Fibroblast of lung (primary cell): Measurements from ENCODE around the gene SORD. TPM values are rescaled to one million over a fixed set of nuclear protein-coding genes. Genes with fewer than 3 reads are reported as not detected.

ENCODE experiments used
- DNase-seq, 2 donors: peaks; one replicate each; pipeline versions ENCODE4 v3.0.0 to v3.0.0-alpha.2; 2010; ENCODE audit warnings: low read depth in 2 of 2
- H2AFZ ChIP-seq: 2 replicates; pipeline ENCODE4 v1.5.1; 2012; ENCODE audit warnings: low read length, control low read depth, inconsistent platforms
- H3K27ac ChIP-seq: 2 replicates; pipeline ENCODE4 v1.5.1; 2011; ENCODE audit warnings: low read length, control low read depth; ENCODE audit not compliant: insufficient read depth
- H3K27me3 ChIP-seq: 2 replicates; pipeline ENCODE4 v1.5.1; 2011; ENCODE audit warnings: mild to moderate bottlenecking, low read length; ENCODE audit not compliant: control insufficient read depth, insufficient read depth
- H3K36me3 ChIP-seq: 2 replicates; pipeline ENCODE4 v1.5.1; 2011; ENCODE audit warnings: low read length; ENCODE audit not compliant: control insufficient read depth, insufficient read depth
- H3K4me1 ChIP-seq: 2 replicates; pipeline ENCODE4 v1.5.1; 2011; ENCODE audit warnings: low read length; ENCODE audit not compliant: control insufficient read depth, insufficient read depth; ENCODE audit errors: extremely low read depth
- H3K4me2 ChIP-seq: 2 replicates; pipeline ENCODE4 v1.5.1; 2011; ENCODE audit warnings: low read length, control low read depth; ENCODE audit not compliant: insufficient read depth; ENCODE audit errors: extremely low read depth
- H3K4me3 ChIP-seq, 4 experiments: fragments of 200-600 bp in 1 of 4; sonication (generic) in 1 of 4; replicated peaks in 1 of 4; 2 replicates each; pipeline ENCODE4 v1.5.1; 2011 to 2016; ENCODE audit warnings: low read length in 4 of 4, low read depth in 3 of 4, mild to moderate bottlenecking in 3 of 4, control low read depth in 2 of 4, inconsistent platforms in 1 of 4, mixed read lengths in 1 of 4; ENCODE audit not compliant: insufficient read depth in 1 of 4; ENCODE audit errors: control extremely low read depth in 1 of 4
- H3K79me2 ChIP-seq: 2 replicates; pipeline ENCODE4 v1.5.1; 2012; ENCODE audit warnings: mild to moderate bottlenecking, low read length, inconsistent platforms; ENCODE audit not compliant: control insufficient read depth, insufficient read depth
- H3K9ac ChIP-seq: 2 replicates; pipeline ENCODE4 v1.5.1; 2011; ENCODE audit warnings: mild to moderate bottlenecking, low read length, control low read depth; ENCODE audit not compliant: insufficient read depth
- H3K9me3 ChIP-seq: 2 replicates; pipeline ENCODE4 v1.5.1; 2012; ENCODE audit warnings: low read depth, low read length; ENCODE audit not compliant: control insufficient read depth, insufficient read depth
- H4K20me1 ChIP-seq: 2 replicates; pipeline ENCODE4 v1.5.1; 2011; ENCODE audit warnings: low read length; ENCODE audit not compliant: control insufficient read depth, insufficient read depth; ENCODE audit errors: extremely low read depth
- CTCF ChIP-seq, 2 donors: IDR thresholded peaks in 1 of 2; conservative IDR thresholded peaks in 1 of 2; 1 replicate in 1 of 2; 2 replicates in 1 of 2; pipeline ENCODE4 v1.5.1; 2011 to 2012; ENCODE audit warnings: low read length in 2 of 2, control low read depth in 1 of 2, inconsistent platforms in 1 of 2, low read depth in 1 of 2, mild to moderate bottlenecking in 1 of 2
- EZH2 ChIP-seq: IDR thresholded peaks from 2 replicates; pipeline ENCODE4 v1.5.1; 2012; ENCODE audit warnings: low read length, control low read depth, mild to moderate bottlenecking; ENCODE audit errors: missing control alignments
- polyA plus RNA-seq, 2 donors: library from polyadenylated mRNA; depleted of rRNA in 1 of 2; stranded (reverse) in 1 of 2; unstranded in 1 of 2; fragments of >200 nt; gene quantifications; 2 replicates each; pipeline ENCODE4 v1.2.1, GENCODE V29; 2011 to 2012; ENCODE audit warnings: missing spikeins in 1 of 2
- total RNA-seq: library from RNA; depleted of rRNA; stranded (reverse); fragments of >200 nt; gene quantifications from 2 replicates; pipeline ENCODE4 v1.2.1, GENCODE V29; 2014

SORD gene
- total and polyA plus RNA-seq, 2 donors (not counting 1 experiment from before 2014, with no cell fraction given): 8.9 to 13.0 TPM

GRCh38 chr15:45089712-45090373, 66.8 kb downstream of the SORD start:
- DNase-seq: no peak
- TF ChIP-seq CTCF (conservative IDR thresholded peaks at IDR 0.05 in 1 of 2, IDR thresholded peaks at IDR 0.05 in 1 of 2; ENCODE audit: low read depth in 1 of 2, low read length in 2 of 2) (no peak), EZH2 (no peak)

GRCh38 chr15:45091161-45091560, 68.2 kb downstream of the SORD start:
- no peak for TF ChIP-seq EZH2
- no peak for TF ChIP-seq CTCF (conservative IDR thresholded peaks at IDR 0.05 in 1 of 2, IDR thresholded peaks at IDR 0.05 in 1 of 2; ENCODE audit: low read depth in 1 of 2, low read length in 2 of 2)
- Histone ChIP-seq H3K9me3 (no peaks in the 10 kb centered on the region), H3K27me3 (peaks cover 5% of the 10 kb centered on the region), H3K36me3 (no peaks in the 10 kb centered on the region), H3K4me2 (no peak overlapping the region), H3K79me2 (no peaks in the 10 kb centered on the region), H3K9ac (no peak overlapping the region), H4K20me1 (no peaks in the 10 kb centered on the region), H3K4me1 (no peaks in the 10 kb centered on the region), H2AFZ (no peak overlapping the region), H3K27ac (no peak overlapping the region), H3K4me3 (no peak overlapping the region)
- DNase-seq: peak; percentile 19

More at GRCh38 chr15:45089712-45090373, 66.8 kb downstream of the SORD start:
- peaks cover 5% of the 10 kb centered on the region for H3K27me3 ChIP-seq
- H3K4me2 ChIP-seq: no peak overlapping the region
- H4K20me1 ChIP-seq: no peaks in the 10 kb centered on the region
- no peak overlapping the region for H3K27ac ChIP-seq
- H3K9ac ChIP-seq: no peak overlapping the region
- no peaks in the 10 kb centered on the region for H3K36me3 ChIP-seq
- H3K4me3 ChIP-seq: no peak overlapping the region
- no peaks in the 10 kb centered on the region for H3K4me1 ChIP-seq
- no peaks in the 10 kb centered on the region for H3K79me2 ChIP-seq
- H3K9me3 ChIP-seq: no peaks in the 10 kb centered on the region
- H2AFZ ChIP-seq: no peak overlapping the region

- Histone ChIP-seq H3K27me3 (peaks cover 5% of the 10 kb centered on the region), H3K4me2 (no peak overlapping the region), H4K20me1 (no peaks in the 10 kb centered on the region), H3K79me2 (no peaks in the 10 kb centered on the region), H3K27ac (no peak overlapping the region), H3K9me3 (no peaks in the 10 kb centered on the region), H2AFZ (no peak overlapping the region), H3K4me3 (no peak overlapping the region), H3K9ac (no peak overlapping the region), H3K4me1 (no peaks in the 10 kb centered on the region), H3K36me3 (no peaks in the 10 kb centered on the region)
- DNase-seq: no peak
- no peak for TF ChIP-seq EZH2
- TF ChIP-seq CTCF (conservative IDR thresholded peaks at IDR 0.05 in 1 of 2, IDR thresholded peaks at IDR 0.05 in 1 of 2; ENCODE audit: low read depth in 1 of 2, low read length in 2 of 2): no peak
Measured at GRCh38 chr15:45091576-45091975, 68.6 kb downstream of the SORD start.
